B cell (primary cell): ENCODE results near the gene LCN2. TPM values are rescaled to one million over a fixed set of nuclear protein-coding genes. Genes with fewer than 3 reads are reported as not detected.

Experiments
- ATAC-seq: fragments of 200-7000 bp; cut with Tn5 transposase; one replicate; pipeline ENCODE4 v1.10.0; 2021; ENCODE audit warnings: low read depth, mild to moderate bottlenecking, moderate number of reproducible peaks, moderate library complexity
- CTCF ChIA-PET: fragments of 350-600 bp; sonication (Branson Sonifier 250); formaldehyde crosslinking; loops from one replicate; lab custom pipeline; 2021; ENCODE audit warnings: antibody characterized with exemption, inconsistent platforms; lab: Charles Lee
- POLR2A ChIA-PET: fragments of 350-600 bp; sonication (Branson Sonifier 250); formaldehyde crosslinking; loops from one replicate; lab custom pipeline; 2021; ENCODE audit warnings: antibody characterized with exemption; lab: Charles Lee
- DNase-seq: peaks from one replicate; pipeline ENCODE4 v3.0.0; 2013
- H2AFZ ChIP-seq: 2 replicates; pipeline ENCODE4 v1.6.1; 2012; ENCODE audit warnings: mild to moderate bottlenecking, low read depth, low read length; ENCODE audit not compliant: insufficient read depth, poor library complexity, severe bottlenecking
- H3K27ac ChIP-seq, 2 donors: 1 replicate in 1 of 2; 2 replicates in 1 of 2; pipeline ENCODE4 v1.5.1; 2012 to 2013; ENCODE audit warnings: low read length in 2 of 2, mild to moderate bottlenecking in 2 of 2, moderate library complexity in 1 of 2
- H3K27me3 ChIP-seq, 4 experiments: fragments of 200-600 bp in 1 of 4; sonication (generic) in 1 of 4; replicated peaks in 1 of 4; 1 replicate in 2 of 4; 2 replicates in 2 of 4; pipeline versions ENCODE4 v1.6.1 to v1.7.0; 2013 to 2016; ENCODE audit warnings: low read length in 3 of 4, mild to moderate bottlenecking in 2 of 4, mixed read lengths in 1 of 4, moderate library complexity in 1 of 4; ENCODE audit not compliant: insufficient read depth in 4 of 4, control insufficient read depth in 3 of 4; ENCODE audit errors: control extremely low read depth in 1 of 4
- H3K36me3 ChIP-seq, 2 experiments: replicated peaks in 1 of 2; 1 replicate in 1 of 2; 2 replicates in 1 of 2; pipeline versions ENCODE4 v1.6.1 to v1.7.1; 2013; ENCODE audit warnings: low read length in 1 of 2; ENCODE audit not compliant: insufficient read depth in 2 of 2, control insufficient read depth in 1 of 2; ENCODE audit errors: control extremely low read depth in 1 of 2, extremely low read depth in 1 of 2
- H3K4me1 ChIP-seq, 2 donors: fragments of 200-600 bp in 1 of 2; sonication (generic) in 1 of 2; 1 replicate in 1 of 2; 2 replicates in 1 of 2; pipeline versions ENCODE4 v1.5.1 to v1.6.1; 2013 to 2017; ENCODE audit warnings: low read length in 2 of 2; ENCODE audit not compliant: control insufficient read depth in 2 of 2, insufficient read depth in 2 of 2
- H3K4me2 ChIP-seq: replicated peaks from 2 replicates; pipeline ENCODE3; 2012; ENCODE audit warnings: mild to moderate bottlenecking, low read depth, low read length; ENCODE audit not compliant: poor library complexity, severe bottlenecking
- H3K4me3 ChIP-seq, 5 experiments: fragments of 200-600 bp in 1 of 5; sonication (generic) in 1 of 5; 1 replicate in 3 of 5; 2 replicates in 2 of 5; pipeline versions ENCODE4 v1.5.1 to v1.7.0; 2011 to 2016; ENCODE audit warnings: low read length in 4 of 5, mild to moderate bottlenecking in 4 of 5, low read depth in 2 of 5, control low read depth in 1 of 5, moderate library complexity in 1 of 5; ENCODE audit not compliant: insufficient read depth in 1 of 5; ENCODE audit errors: control extremely low read depth in 1 of 5, extremely low read depth in 1 of 5
- H3K79me2 ChIP-seq: fragments of 200-600 bp; sonication (generic); one replicate; pipeline ENCODE4 v1.6.0; 2016; ENCODE audit warnings: low read length; ENCODE audit not compliant: control insufficient read depth, insufficient read depth
- H3K9ac ChIP-seq: fragments of 200-600 bp; sonication (generic); 2 replicates; pipeline ENCODE4 v1.6.1; 2017; ENCODE audit warnings: mild to moderate bottlenecking, low read length, moderate library complexity
- H3K9me3 ChIP-seq, 3 donors: one replicate each; pipeline versions ENCODE4 v1.6.1 to v1.7.1; 2013; ENCODE audit warnings: low read length in 2 of 3; ENCODE audit not compliant: control insufficient read depth in 2 of 3, insufficient read depth in 1 of 3; ENCODE audit errors: control extremely low read depth in 1 of 3
- H4K20me1 ChIP-seq: 2 replicates; pipeline ENCODE4 v1.6.0; 2012; ENCODE audit warnings: mild to moderate bottlenecking, low read length; ENCODE audit not compliant: insufficient read depth, control insufficient read depth, poor library complexity, severe bottlenecking
- H3K27ac Mint-ChIP-seq: one replicate; pipeline ENCODE4 v1.8.0; 2021; ENCODE audit warnings: mixed read lengths
- H3K27me3 Mint-ChIP-seq: one replicate; pipeline ENCODE4 v1.8.0; 2021; ENCODE audit warnings: mixed read lengths
- H3K4me1 Mint-ChIP-seq: one replicate; pipeline ENCODE4 v1.8.0; 2021; ENCODE audit warnings: mixed read lengths
- H3K4me3 Mint-ChIP-seq: one replicate; pipeline ENCODE4 v1.8.0; 2021; ENCODE audit warnings: mixed read lengths
- H3K9me3 Mint-ChIP-seq: one replicate; pipeline ENCODE4 v1.8.0; 2022; ENCODE audit warnings: mixed read lengths; ENCODE audit not compliant: insufficient read depth
- EZH2 ChIP-seq: IDR thresholded peaks from 2 replicates; pipeline ENCODE4 v1.6.1; 2012; ENCODE audit warnings: borderline replicate concordance, low read depth, mild to moderate bottlenecking, moderate library complexity, low read length; ENCODE audit not compliant: insufficient read depth, poor library complexity, severe bottlenecking
- WGBS: methylation state at CpG from one replicate; pipeline ENCODE4 v1.1.5; 2013; ENCODE audit warnings: missing lambda C conversion rate; ENCODE audit not compliant: insufficient coverage; 5-methylcytosine and 5-hydroxymethylcytosine counted together
- intact Hi-C: fragments of 100-400 bp; cut with micrococcal nuclease; formaldehyde crosslinking; loops from one replicate; pipeline ENCODE4 v1.10.0; 2022
- polyA plus RNA-seq: library from polyadenylated mRNA; depleted of rRNA; stranded (reverse); fragments of >200 nt; gene quantifications from 2 replicates; pipeline ENCODE4 v1.2.3, GENCODE V29; 2012
- total RNA-seq, 2 donors: library from RNA; stranded (reverse); fragments of 120-200 nt in 1 of 2; gene quantifications; 1 replicate in 1 of 2; 2 replicates in 1 of 2; pipeline versions ENCODE4 v1.2.3 to v1.2.4, GENCODE V29; 2013 to 2022
- TF ChIP-seq, protein P1 (sequence below): fragments of 200-600 bp; IDR thresholded peaks from one replicate; pipeline ENCODE4 v1.8.0; 2022; ENCODE audit warnings: antibody characterized with exemption, mild to moderate bottlenecking

LCN2 gene
- total and polyA plus RNA-seq, 2 donors (not counting 1 experiment from before 2014, with no cell fraction given): not detected

DNA sequence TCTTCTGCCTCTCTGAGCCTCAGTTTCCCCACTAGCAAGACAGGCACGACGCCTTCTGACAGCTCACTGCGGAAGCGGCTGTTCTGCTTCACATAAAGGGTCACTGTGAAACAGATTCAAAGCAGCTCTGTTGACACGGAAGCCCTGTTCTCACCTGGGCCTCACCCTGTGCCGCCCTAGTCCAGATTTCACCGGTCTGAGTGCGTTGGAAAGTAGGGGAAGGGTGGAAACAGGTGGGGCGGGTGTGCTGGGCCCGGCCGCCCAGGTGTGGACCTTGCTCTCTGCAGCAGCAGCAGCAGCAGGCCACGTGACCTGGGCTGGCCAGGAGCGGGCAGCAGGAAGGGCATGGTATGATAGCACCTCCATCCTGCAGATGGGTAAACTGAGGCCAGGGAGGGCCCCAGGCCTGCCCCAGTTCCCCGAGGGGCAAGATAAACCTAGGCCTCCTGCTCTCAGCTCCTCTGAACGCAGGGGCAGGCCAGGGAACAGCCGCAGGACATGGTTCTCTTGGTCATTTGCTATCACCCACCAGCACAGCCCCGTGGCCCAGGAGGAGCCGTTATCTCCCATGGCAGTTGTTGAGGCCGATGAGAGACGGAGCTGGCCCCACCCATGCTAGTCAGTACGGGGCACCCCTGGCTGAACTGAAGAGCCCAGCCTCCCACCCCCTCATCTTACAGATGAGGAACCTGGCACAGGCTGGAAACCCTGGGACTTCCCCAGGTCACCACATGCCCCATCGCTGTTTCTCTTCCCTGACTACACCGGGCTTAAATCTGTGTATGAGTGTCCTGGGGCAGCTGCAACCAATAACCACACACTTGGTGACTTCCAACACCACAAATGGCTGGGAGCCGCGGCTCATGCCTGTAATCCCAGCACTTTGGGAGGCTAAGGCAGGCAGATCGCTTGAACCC, 33.8 kb upstream of the LCN2 start:
- ATAC-seq: peak; percentile 93

More for the DNA sequence above, 33.8 kb upstream of the LCN2 start:
- H3K4me1 ChIP-seq: peaks cover 37 to 42% of the 10 kb centered on the region in 2 donors
- peaks cover 6% of the 10 kb centered on the region for H4K20me1 ChIP-seq
- intact Hi-C loops: loop anchor here (5.0 kb wide), 2 partner anchors 138 to 158 kb away; no protein-coding TSS in a partner anchor
- H2AFZ ChIP-seq: peak overlapping the region; percentile 26
- H3K27ac ChIP-seq: peak overlapping the region; percentile 68 to 70
- 53% methylated on average over 24 of the region's 26 CpGs for WGBS
- Mint-ChIP-seq H3K9me3 (no peaks in the 10 kb centered on the region), H3K27me3 (no peaks in the 10 kb centered on the region), H3K4me1 (peaks cover 41% of the 10 kb centered on the region), H3K27ac (peak overlapping the region; percentile 91), H3K4me3 (peak overlapping the region; percentile 69)
- POLR2A ChIA-PET: interaction anchor here (0.5 to 1.9 kb wide), 9 partner anchors 12 to 895 kb away, joined by 3 to 12 read pairs (median 4); partner anchors contain the start of genes NAIF1, PTGES2 and SLC25A25
- H3K9ac ChIP-seq: no peak overlapping the region
- H3K9me3 ChIP-seq: peaks cover 0 to 6% (median 0%) of the 10 kb centered on the region in 3 donors
- H3K79me2 ChIP-seq: peaks cover 8% of the 10 kb centered on the region
- H3K27me3 ChIP-seq: no peaks in the 10 kb centered on the region
- H3K4me3 ChIP-seq: no peak overlapping the region
- peak; percentile 91 for DNase-seq
- H3K4me2 ChIP-seq: peak overlapping the region; percentile 65
- TF ChIP-seq, protein P1, sequence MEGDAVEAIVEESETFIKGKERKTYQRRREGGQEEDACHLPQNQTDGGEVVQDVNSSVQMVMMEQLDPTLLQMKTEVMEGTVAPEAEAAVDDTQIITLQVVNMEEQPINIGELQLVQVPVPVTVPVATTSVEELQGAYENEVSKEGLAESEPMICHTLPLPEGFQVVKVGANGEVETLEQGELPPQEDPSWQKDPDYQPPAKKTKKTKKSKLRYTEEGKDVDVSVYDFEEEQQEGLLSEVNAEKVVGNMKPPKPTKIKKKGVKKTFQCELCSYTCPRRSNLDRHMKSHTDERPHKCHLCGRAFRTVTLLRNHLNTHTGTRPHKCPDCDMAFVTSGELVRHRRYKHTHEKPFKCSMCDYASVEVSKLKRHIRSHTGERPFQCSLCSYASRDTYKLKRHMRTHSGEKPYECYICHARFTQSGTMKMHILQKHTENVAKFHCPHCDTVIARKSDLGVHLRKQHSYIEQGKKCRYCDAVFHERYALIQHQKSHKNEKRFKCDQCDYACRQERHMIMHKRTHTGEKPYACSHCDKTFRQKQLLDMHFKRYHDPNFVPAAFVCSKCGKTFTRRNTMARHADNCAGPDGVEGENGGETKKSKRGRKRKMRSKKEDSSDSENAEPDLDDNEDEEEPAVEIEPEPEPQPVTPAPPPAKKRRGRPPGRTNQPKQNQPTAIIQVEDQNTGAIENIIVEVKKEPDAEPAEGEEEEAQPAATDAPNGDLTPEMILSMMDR: no peak
- no peak for TF ChIP-seq EZH2
- peaks cover 1 to 8% of the 10 kb centered on the region in 2 experiments for H3K36me3 ChIP-seq
- CTCF ChIA-PET: interaction anchor here (0.9 to 5.7 kb wide), 20 partner anchors 11 to 246 kb away, joined by 3 to 49 read pairs (median 6); partner anchors contain the start of genes NAIF1, PTGES2 and SLC25A25
